H1 (cell line): ENCODE results near the gene MNX1. TPM values are rescaled to one million over a fixed set of nuclear protein-coding genes. Genes with fewer than 3 reads are reported as not detected.

Experiments used
- CTCF ChIA-PET: fragments of 300-600 bp; sonication (Branson Sonifier 250); formaldehyde crosslinking; loops from one replicate; lab custom pipeline; 2021; ENCODE audit not compliant: partially characterized antibody; lab: Charles Lee
- POLR2A ChIA-PET: fragments of 300-600 bp; sonication (Branson Sonifier 250); formaldehyde crosslinking; loops from one replicate; lab custom pipeline; 2021; ENCODE audit warnings: inconsistent platforms; ENCODE audit not compliant: partially characterized antibody; lab: Charles Lee
- DNase-seq, 2 experiments: peaks; one replicate each; pipeline versions ENCODE4 v3.0.0 to v3.0.0-alpha.2; 2010 to 2022; ENCODE audit warnings: low spot score in 2 of 2, low read depth in 1 of 2, mixed read lengths in 1 of 2
- FAIRE-seq: peaks from 2 replicates; lab custom pipeline; 2011; peaks lifted over from hg19 to GRCh38; lab: Jason Lieb, UNC
- H2AFZ ChIP-seq: 2 replicates; pipeline ENCODE4 v1.8.1; 2012; ENCODE audit warnings: low read length, inconsistent platforms
- H2AK5ac ChIP-seq: 2 replicates; pipeline ENCODE4 v1.6.1; 2013; ENCODE audit warnings: low read depth, low read length
- H2BK120ac ChIP-seq: replicated peaks from 2 replicates; pipeline ENCODE3; 2013; ENCODE audit warnings: low read depth, low read length, inconsistent platforms
- H2BK12ac ChIP-seq: 2 replicates; pipeline ENCODE4 v1.6.1; 2013; ENCODE audit warnings: low read depth, low read length
- H2BK15ac ChIP-seq: 2 replicates; pipeline ENCODE4 v1.6.1; 2013; ENCODE audit warnings: low read length
- H2BK20ac ChIP-seq: 2 replicates; pipeline ENCODE4 v1.6.1; 2013; ENCODE audit warnings: low read length
- H2BK5ac ChIP-seq: 2 replicates; pipeline ENCODE4 v1.6.1; 2013; ENCODE audit warnings: low read depth, low read length
- H3K14ac ChIP-seq: 2 replicates; pipeline ENCODE4 v1.6.1; 2013; ENCODE audit warnings: inconsistent platforms; ENCODE audit not compliant: insufficient read length
- H3K18ac ChIP-seq: 2 replicates; pipeline ENCODE4 v1.6.1; 2013; ENCODE audit warnings: low read length; ENCODE audit errors: extremely low read depth
- H3K23ac ChIP-seq: 2 replicates; pipeline ENCODE4 v1.6.1; 2013; ENCODE audit warnings: inconsistent platforms; ENCODE audit not compliant: insufficient read length
- H3K23me2 ChIP-seq: 2 replicates; pipeline ENCODE4 v1.6.1; 2013; ENCODE audit warnings: low read depth, low read length
- H3K27ac ChIP-seq: 2 replicates; pipeline ENCODE4 v1.6.1; 2011; ENCODE audit warnings: low read depth, low read length, inconsistent platforms
- H3K27me3 ChIP-seq, 4 experiments: replicated peaks in 1 of 4; 1 replicate in 1 of 4; 2 replicates in 3 of 4; pipeline versions ENCODE4 v1.6.1 to v1.8.1; 2011 to 2013; ENCODE audit warnings: low read length in 3 of 4, mild to moderate bottlenecking in 3 of 4, inconsistent platforms in 2 of 4, mixed read lengths in 2 of 4, moderate library complexity in 1 of 4; ENCODE audit not compliant: control insufficient read depth in 3 of 4, insufficient read depth in 3 of 4; ENCODE audit errors: extremely low read depth in 1 of 4
- H3K36me3 ChIP-seq, 4 experiments: 2 replicates each; pipeline versions ENCODE4 v1.6.1 to v1.8.1; 2011 to 2013; ENCODE audit warnings: mild to moderate bottlenecking in 4 of 4, low read length in 3 of 4, moderate library complexity in 2 of 4, control low read depth in 1 of 4, inconsistent platforms in 1 of 4; ENCODE audit not compliant: insufficient read depth in 4 of 4, control insufficient read depth in 2 of 4
- H3K4ac ChIP-seq: replicated peaks from 2 replicates; pipeline ENCODE3; 2013; ENCODE audit warnings: low read length, low read depth, mixed read lengths, inconsistent platforms; ENCODE audit not compliant: insufficient read length
- H3K4me1 ChIP-seq, 4 experiments: replicated peaks in 1 of 4; 1 replicate in 1 of 4; 2 replicates in 3 of 4; pipeline versions ENCODE4 v1.6.1 to v1.8.1; 2011 to 2013; ENCODE audit warnings: low read length in 3 of 4, inconsistent platforms in 2 of 4, mixed read lengths in 1 of 4; ENCODE audit not compliant: insufficient read depth in 4 of 4, control insufficient read depth in 3 of 4
- H3K4me2 ChIP-seq, 2 experiments: 2 replicates each; pipeline versions ENCODE4 v1.6.1 to v1.8.1; 2011 to 2013; ENCODE audit warnings: low read depth in 2 of 2, low read length in 2 of 2, control low read depth in 1 of 2, inconsistent platforms in 1 of 2, mild to moderate bottlenecking in 1 of 2; ENCODE audit not compliant: insufficient read depth in 1 of 2
- H3K4me3 ChIP-seq, 4 experiments: fragments of 200-600, 300-600 bp in 1 of 4; sonication (generic), shearing (Covaris generic), sonication (Bioruptor Twin) in 1 of 4; 2 replicates each; pipeline versions ENCODE4 v1.5.1 to v1.8.1; 2011 to 2016; ENCODE audit warnings: low read length in 4 of 4, low read depth in 3 of 4, control low read depth in 2 of 4, inconsistent platforms in 2 of 4, mild to moderate bottlenecking in 2 of 4, mixed read lengths in 1 of 4, moderate library complexity in 1 of 4; ENCODE audit not compliant: insufficient read depth in 2 of 4; ENCODE audit errors: extremely low read depth in 1 of 4
- H3K56ac ChIP-seq: replicated peaks from 2 replicates; pipeline ENCODE3; 2013; ENCODE audit warnings: low read depth, mild to moderate bottlenecking, mixed read lengths, low read length, inconsistent platforms; ENCODE audit not compliant: insufficient read length
- H3K79me1 ChIP-seq: 2 replicates; pipeline ENCODE4 v1.6.1; 2013; ENCODE audit warnings: low read depth, low read length, control low read depth
- H3K79me2 ChIP-seq, 2 experiments: 2 replicates each; pipeline versions ENCODE4 v1.6.1 to v1.8.1; 2012 to 2013; ENCODE audit warnings: low read length in 2 of 2, mild to moderate bottlenecking in 2 of 2, inconsistent platforms in 1 of 2; ENCODE audit not compliant: insufficient read depth in 2 of 2, control insufficient read depth in 1 of 2
- H3K9ac ChIP-seq, 4 experiments: replicated peaks in 1 of 4; 1 replicate in 1 of 4; 2 replicates in 3 of 4; pipeline versions ENCODE4 v1.6.1 to v1.8.1; 2011 to 2013; ENCODE audit warnings: low read depth in 3 of 4, low read length in 3 of 4, control low read depth in 2 of 4, mild to moderate bottlenecking in 2 of 4, moderate library complexity in 2 of 4, inconsistent platforms in 1 of 4; ENCODE audit errors: extremely low read depth in 1 of 4
- H3K9me3 ChIP-seq, 2 experiments: 2 replicates each; pipeline versions ENCODE4 v1.6.1 to v1.8.1; 2012 to 2013; ENCODE audit warnings: mild to moderate bottlenecking in 2 of 2, moderate library complexity in 2 of 2, control low read depth in 1 of 2, inconsistent platforms in 1 of 2, low read depth in 1 of 2, low read length in 1 of 2, mixed read lengths in 1 of 2; ENCODE audit not compliant: insufficient read depth in 2 of 2
- H4K20me1 ChIP-seq, 2 experiments: replicated peaks in 1 of 2; 2 replicates each; pipeline versions ENCODE3 to v1.8.1; 2011 to 2013; ENCODE audit warnings: inconsistent platforms in 2 of 2, low read length in 2 of 2, mild to moderate bottlenecking in 1 of 2; ENCODE audit not compliant: insufficient read depth in 2 of 2, control insufficient read depth in 1 of 2
- H4K5ac ChIP-seq: 2 replicates; pipeline ENCODE4 v1.6.1; 2013; ENCODE audit warnings: low read length, low read depth, mixed read lengths, inconsistent platforms; ENCODE audit not compliant: insufficient read length
- H4K8ac ChIP-seq: 2 replicates; pipeline ENCODE4 v1.8.0; 2013; ENCODE audit warnings: mild to moderate bottlenecking, moderate library complexity, low read length, inconsistent platforms; ENCODE audit not compliant: insufficient read depth; ENCODE audit errors: extremely low read depth
- H4K91ac ChIP-seq: replicated peaks from 2 replicates; pipeline ENCODE3; 2013; ENCODE audit warnings: low read length, mixed read lengths, inconsistent platforms; ENCODE audit not compliant: insufficient read length
- BRCA1 ChIP-seq: IDR thresholded peaks from 2 replicates; pipeline ENCODE4 v1.6.1; 2012; ENCODE audit warnings: low read depth, low read length, improper control_type of control experiment
- SIN3A ChIP-seq, 2 experiments: IDR thresholded peaks in 1 of 2; conservative IDR thresholded peaks in 1 of 2; 2 replicates each; pipeline ENCODE4 v1.6.1; 2011 to 2012; ENCODE audit warnings: low read length in 2 of 2, improper control_type of control experiment in 1 of 2, low read depth in 1 of 2, mild to moderate bottlenecking in 1 of 2
- TEAD4 ChIP-seq: IDR thresholded peaks from 2 replicates; pipeline ENCODE4 v1.6.1; 2012; ENCODE audit warnings: low read depth, low read length, inconsistent platforms, mixed read lengths
- ZNF274 ChIP-seq: IDR thresholded peaks from 2 replicates; pipeline ENCODE4 v1.7.0; 2012; ENCODE audit warnings: low read length, borderline replicate concordance; ENCODE audit errors: extremely low read depth
- WGBS, 2 experiments: shearing (Covaris generic) in 1 of 2; methylation state at CpG; one replicate each; pipeline versions ENCODE4 v1.1.6 to v1.1.7; 2013 to 2015; ENCODE audit warnings: low lambda C conversion rate in 2 of 2, mixed read lengths in 2 of 2, inconsistent platforms in 1 of 2, low coverage in 1 of 2, missing lambda C conversion rate in 1 of 2; ENCODE audit not compliant: insufficient replicate concordance in 2 of 2, insufficient coverage in 1 of 2, insufficient read length in 1 of 2; ENCODE audit errors: extremely low coverage in 1 of 2, missing lambda C conversion rate in 1 of 2; 5-methylcytosine and 5-hydroxymethylcytosine counted together
- polyA plus RNA-seq, 7 experiments: library from polyadenylated mRNA; depleted of rRNA in 3 of 7; stranded (reverse) in 5 of 7; unstranded in 2 of 7; fragments of >200 nt in 5 of 7; fragments of 200-250 nt in 2 of 7; gene quantifications; 1 replicate in 5 of 7; 2 replicates in 1 of 7; 4 replicates in 1 of 7; pipeline versions ENCODE4 v1.2.1 to v1.2.3, GENCODE V29; 2011 to 2013; ENCODE audit warnings: missing spikeins in 2 of 7, mixed read lengths in 2 of 7
- total RNA-seq: library from RNA; stranded (reverse); fragmentation: NEBNext Ultra II Directional; extraction: Animal tissue kit (Norgen Biotek cat#: 25700); gene quantifications from 2 replicates; pipeline ENCODE4 v1.2.1, GENCODE V29; 2021

MNX1 gene
- total and polyA plus RNA-seq, 2 of the 8 experiments (the other 6 are each of a cell fraction or from before 2014, with no cell fraction given), result 0.39 TPM; not detected in 1

DNA sequence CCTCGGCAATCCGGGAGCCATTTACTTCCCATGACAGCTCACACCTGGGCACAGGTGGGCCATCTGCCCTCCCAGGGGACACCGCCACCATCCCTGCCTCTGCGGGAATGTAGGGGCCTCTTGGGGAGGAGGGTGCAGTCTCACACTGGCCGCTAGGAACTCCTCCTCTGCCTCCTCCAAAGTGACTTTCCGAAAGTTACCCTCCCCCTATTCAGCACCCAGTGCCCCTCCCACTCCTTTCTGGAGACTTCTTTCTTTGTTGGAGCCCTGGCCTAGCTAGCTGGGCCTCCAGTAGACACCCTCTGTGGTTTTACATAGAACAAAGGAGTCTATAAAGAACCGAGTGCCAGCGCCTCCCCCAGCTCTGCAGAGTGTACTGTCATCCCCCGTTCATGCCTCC, 45.8 kb upstream of the MNX1 start:
- no peak overlapping the region for H4K91ac ChIP-seq
- no peaks in the 10 kb centered on the region for H3K23me2 ChIP-seq
- no peak overlapping the region for H2AFZ ChIP-seq
- TF ChIP-seq ZNF274 (no peak), SIN3A (conservative IDR thresholded peaks at IDR 0.05 in 1 of 2, IDR thresholded peaks at IDR 0.05 in 1 of 2; ENCODE audit: low read depth in 1 of 2, low read length in 2 of 2) (no peak), BRCA1 (no peak), TEAD4 (no peak)
- no peak overlapping the region for H2BK12ac ChIP-seq
- no peak overlapping the region for H3K18ac ChIP-seq
- no peak overlapping the region for H3K4me2 ChIP-seq
- H3K79me1 ChIP-seq, result no peaks in the 10 kb centered on the region
- H3K27me3 ChIP-seq, result no peaks in the 10 kb centered on the region
- FAIRE-seq (no peak), DNase-seq (no peak)
- H4K5ac ChIP-seq, result no peak overlapping the region
- no peak overlapping the region for H3K4me3 ChIP-seq
- no peak overlapping the region for H3K27ac ChIP-seq
- ChIA-PET CTCF (interaction anchor here (0.5 to 1.1 kb wide), 3 partner anchors 10 to 129 kb away, joined by 3 read pairs; no protein-coding TSS in a partner anchor), POLR2A (no interaction called here)
- no peak overlapping the region for H3K4ac ChIP-seq
- no peak overlapping the region for H3K9ac ChIP-seq
- H4K20me1 ChIP-seq, result no peaks in the 10 kb centered on the region
- no peak overlapping the region for H2BK20ac ChIP-seq
- H3K4me1 ChIP-seq, result no peaks in the 10 kb centered on the region; a peak in 1 of 7 replicates
- no peak overlapping the region for H3K56ac ChIP-seq
- no peaks in the 10 kb centered on the region for H3K79me2 ChIP-seq
- H2BK120ac ChIP-seq, result no peak overlapping the region
- no peak overlapping the region for H3K14ac ChIP-seq
- no peak overlapping the region for H4K8ac ChIP-seq
- no peak overlapping the region for H2AK5ac ChIP-seq
- no peak overlapping the region for H2BK15ac ChIP-seq
- H2BK5ac ChIP-seq, result no peak overlapping the region
- H3K36me3 ChIP-seq, result no peaks in the 10 kb centered on the region
- no peaks in the 10 kb centered on the region for H3K9me3 ChIP-seq
- no peak overlapping the region for H3K23ac ChIP-seq
- WGBS, 2 experiments, result 93% methylated on average over 9 of the region's 9 CpGs; no CpG with 5 or more reads in 1 of the 2 experiments
